Measurements from ENCODE around the gene AP1AR.

The AP1AR gene

GRCh38 chr4:112312610-112313239, 81.1 kb downstream of the AP1AR start:
- no peak for DNase-seq (ENCODE audit: low read depth)

GRCh38 chr4:112315446-112315845, 83.9 kb downstream of the AP1AR start:
- no peak for DNase-seq (ENCODE audit: low read depth)

GRCh38 chr4:112316360-112316759, 84.8 kb downstream of the AP1AR start:
- DNase-seq (ENCODE audit: low read depth) = no peak

- no peak for DNase-seq (ENCODE audit: low read depth)
These were observed 86.9 kb downstream of the AP1AR start for GRCh38 chr4:112318239-112319142.
